Ascending aorta (tissue), 2 donors: Measurements from ENCODE around the gene COMMD7. TPM values are rescaled to one million over a fixed set of nuclear protein-coding genes. Genes with fewer than 3 reads are reported as not detected.
"Not testable (repeated sequence)": the region's sequence is repeated elsewhere in the genome, so short reads cannot be mapped to it uniquely, and the experiment has no call there.

Source experiments
- DNase-seq, 2 donors: peaks; one replicate each; pipeline ENCODE4 v3.0.0-alpha.2; 2019; ENCODE audit warnings: low spot score in 2 of 2
- H3K27ac ChIP-seq, 2 donors: fragments of 200-600 bp; sonication (generic); one replicate each; pipeline ENCODE4 v1.5.1; 2016 to 2017; ENCODE audit warnings: mild to moderate bottlenecking in 1 of 2
- H3K27me3 ChIP-seq: fragments of 200-600 bp; sonication (generic); one replicate; pipeline ENCODE4 v1.5.1; 2017
- H3K36me3 ChIP-seq, 2 donors: fragments of 200-600 bp; sonication (generic); one replicate each; pipeline ENCODE4 v1.5.1; 2016
- H3K4me1 ChIP-seq, 2 donors: fragments of 200-600 bp; sonication (generic); one replicate each; pipeline ENCODE4 v1.5.1; 2016 to 2017; ENCODE audit warnings: mild to moderate bottlenecking in 1 of 2
- H3K4me3 ChIP-seq, 2 donors: fragments of 200-600 bp; sonication (generic); one replicate each; pipeline ENCODE4 v1.5.1; 2016 to 2017; ENCODE audit warnings: mild to moderate bottlenecking in 1 of 2
- H3K9me3 ChIP-seq, 2 donors: fragments of 200-600 bp; sonication (generic); one replicate each; pipeline ENCODE4 v1.5.1; 2016
- intact Hi-C: fragments of 100-400 bp; cut with DNase I; formaldehyde crosslinking; loops from one replicate; pipeline ENCODE4 v1.15.1; 2023
- total RNA-seq: library from RNA; depleted of rRNA; stranded (reverse); fragments of >200 nt; gene quantifications from one replicate; pipeline ENCODE4 v1.1.0, GENCODE V29; 2016
- TF ChIP-seq, protein P1 (sequence below), 3 experiments: fragments of 200-600 bp in 2 of 3; fragments of 450-650 bp in 1 of 3; sonication (generic) in 2 of 3; IDR thresholded peaks; one replicate each; pipeline ENCODE4 v1.5.1; 2016 to 2019; ENCODE audit warnings: antibody characterized with exemption in 3 of 3, mild to moderate bottlenecking in 1 of 3, moderate library complexity in 1 of 3

The COMMD7 gene
- total RNA-seq, 1 donor from 2014 or later, result 90.3 TPM

DNA sequence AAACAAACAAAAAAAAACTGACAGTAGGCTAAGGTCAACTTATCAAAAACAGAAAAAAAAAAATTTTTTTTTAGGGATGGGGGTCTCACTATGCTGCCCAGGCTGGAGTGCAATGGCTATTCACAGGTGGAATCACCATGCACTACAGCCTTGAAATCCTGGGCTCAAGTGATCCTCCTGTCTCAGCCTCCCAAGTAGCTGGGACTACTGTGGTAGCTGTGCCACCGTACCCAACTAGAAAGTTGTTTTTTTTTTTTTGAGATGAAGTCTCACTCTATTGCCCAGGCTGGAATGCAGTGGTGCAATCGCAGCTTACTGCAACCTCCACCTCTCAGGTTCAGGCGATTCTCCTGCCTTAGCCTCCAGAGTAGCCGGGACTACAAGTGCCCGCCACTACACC is 2.1 kb downstream of the COMMD7 start:
- no peaks in the 10 kb centered on the region for H3K27me3 ChIP-seq
- no peak overlapping the region for H3K4me3 ChIP-seq
- H3K9me3 ChIP-seq, result no peaks in the 10 kb centered on the region
- no peak overlapping the region for H3K27ac ChIP-seq
- DNase-seq, result no peak
- intact Hi-C loops, result loop anchor here (5.0 kb wide), 1 partner anchor 76 kb away; the partner anchor contains the start of gene MAPRE1
- no peaks in the 10 kb centered on the region for H3K36me3 ChIP-seq
- peaks cover 0 to 18% of the 10 kb centered on the region in 2 donors for H3K4me1 ChIP-seq
- TF ChIP-seq, protein P1, sequence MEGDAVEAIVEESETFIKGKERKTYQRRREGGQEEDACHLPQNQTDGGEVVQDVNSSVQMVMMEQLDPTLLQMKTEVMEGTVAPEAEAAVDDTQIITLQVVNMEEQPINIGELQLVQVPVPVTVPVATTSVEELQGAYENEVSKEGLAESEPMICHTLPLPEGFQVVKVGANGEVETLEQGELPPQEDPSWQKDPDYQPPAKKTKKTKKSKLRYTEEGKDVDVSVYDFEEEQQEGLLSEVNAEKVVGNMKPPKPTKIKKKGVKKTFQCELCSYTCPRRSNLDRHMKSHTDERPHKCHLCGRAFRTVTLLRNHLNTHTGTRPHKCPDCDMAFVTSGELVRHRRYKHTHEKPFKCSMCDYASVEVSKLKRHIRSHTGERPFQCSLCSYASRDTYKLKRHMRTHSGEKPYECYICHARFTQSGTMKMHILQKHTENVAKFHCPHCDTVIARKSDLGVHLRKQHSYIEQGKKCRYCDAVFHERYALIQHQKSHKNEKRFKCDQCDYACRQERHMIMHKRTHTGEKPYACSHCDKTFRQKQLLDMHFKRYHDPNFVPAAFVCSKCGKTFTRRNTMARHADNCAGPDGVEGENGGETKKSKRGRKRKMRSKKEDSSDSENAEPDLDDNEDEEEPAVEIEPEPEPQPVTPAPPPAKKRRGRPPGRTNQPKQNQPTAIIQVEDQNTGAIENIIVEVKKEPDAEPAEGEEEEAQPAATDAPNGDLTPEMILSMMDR (IDR thresholded peaks at IDR 0.05), result no peak

DNA sequence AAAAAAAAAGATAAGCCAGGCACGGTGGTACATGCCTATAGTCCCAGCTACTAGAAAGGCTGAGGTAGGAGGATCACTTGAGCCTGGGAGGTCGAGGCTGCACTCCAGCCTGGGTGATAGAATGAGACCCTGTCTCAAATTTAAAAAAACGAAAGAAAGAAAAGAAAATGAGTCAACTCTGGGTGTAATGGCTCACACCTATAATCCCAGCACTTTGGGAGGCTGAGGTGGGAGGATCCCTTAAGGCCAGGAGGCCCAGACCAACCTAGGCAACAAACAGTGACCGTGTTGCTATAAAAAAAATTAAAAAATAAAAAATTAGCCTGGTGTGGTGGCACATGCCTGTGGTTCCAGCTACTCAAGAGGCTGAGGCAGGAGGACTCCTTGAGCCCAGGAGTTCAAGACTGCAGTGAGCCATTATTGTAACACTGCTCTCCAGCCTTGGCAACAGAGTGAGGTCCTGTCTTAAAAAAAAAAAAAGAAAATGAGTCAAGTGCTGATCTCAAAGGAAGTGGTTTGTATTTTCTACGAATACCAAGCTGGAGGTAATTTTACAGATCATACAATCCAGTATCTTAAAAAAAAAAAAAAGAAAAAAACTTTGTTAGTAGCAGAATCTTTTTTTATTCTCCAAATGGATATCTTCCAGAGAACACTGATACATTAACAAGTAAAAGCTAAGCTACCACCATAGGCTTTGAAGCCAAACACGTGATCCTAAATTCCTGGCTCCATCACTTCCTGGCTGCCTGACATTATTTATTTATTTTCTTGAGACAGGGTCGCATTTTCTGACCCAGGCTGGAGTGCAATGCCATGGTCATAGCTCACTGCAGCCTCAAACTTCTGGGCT is 5.7 kb downstream of the COMMD7 start:
- intact Hi-C loops, result no loop called here
- TF ChIP-seq, protein P1 (IDR thresholded peaks at IDR 0.05), result no peak
- Histone ChIP-seq H3K27ac (peak overlapping the region; percentile 27 to 42), H3K27me3 (no peaks in the 10 kb centered on the region), H3K4me3 (no peak overlapping the region), H3K4me1 (peaks cover 0 to 5% of the 10 kb centered on the region in 2 donors), H3K36me3 (no peaks in the 10 kb centered on the region), H3K9me3 (no peaks in the 10 kb centered on the region)
- no peak for DNase-seq

DNA sequence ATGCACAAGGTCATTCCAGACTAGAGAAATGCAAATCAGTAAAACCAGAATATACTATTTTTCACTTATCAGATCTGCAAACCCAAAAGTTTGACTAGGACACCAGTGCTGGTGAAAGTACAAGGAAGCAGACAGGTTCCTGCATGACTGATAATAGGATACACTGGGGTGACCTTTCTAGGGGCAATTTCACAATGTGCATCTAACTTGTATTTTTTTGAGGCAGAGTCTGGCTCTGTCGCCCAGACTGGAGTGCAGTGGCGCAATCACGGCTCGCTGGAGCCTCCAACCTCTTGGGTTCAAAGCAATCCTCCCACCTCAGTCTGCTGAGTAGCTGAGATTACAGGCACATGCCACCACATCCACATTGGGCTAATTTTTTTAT is 11.4 kb downstream of the COMMD7 start:
- DNase-seq, result no peak
- Histone ChIP-seq H3K9me3 (no peaks in the 10 kb centered on the region), H3K27ac (no peak overlapping the region), H3K4me1 (peaks cover 0 to 4% of the 10 kb centered on the region in 2 donors), H3K27me3 (no peaks in the 10 kb centered on the region), H3K4me3 (no peak overlapping the region), H3K36me3 (peaks cover 3 to 19% of the 10 kb centered on the region in 2 donors)
- intact Hi-C loops, result no loop called here
- TF ChIP-seq, protein P1 (IDR thresholded peaks at IDR 0.05), result no peak

DNA sequence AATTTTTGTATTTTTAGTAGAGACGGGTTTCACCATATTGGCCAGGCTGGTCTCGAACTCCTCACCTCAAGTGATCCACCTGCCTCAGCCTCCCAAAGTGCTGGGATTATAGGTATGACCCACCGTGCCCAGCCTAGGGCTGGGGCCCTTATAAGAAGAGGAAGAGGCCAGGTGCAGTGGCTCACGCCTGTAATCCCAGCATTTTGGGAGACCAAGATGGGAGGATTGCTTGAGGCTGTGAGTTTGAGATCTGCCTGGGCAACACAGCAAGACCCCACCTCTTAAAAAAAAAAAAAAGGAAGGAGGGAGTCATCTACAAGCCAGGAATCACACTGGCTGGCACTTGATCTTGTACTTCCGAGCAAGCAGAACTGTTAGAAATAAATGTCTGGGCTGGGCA is 13.9 kb downstream of the COMMD7 start:
- H3K27ac ChIP-seq, H3K4me1 ChIP-seq, DNase-seq, H3K27me3 ChIP-seq, intact Hi-C loops, H3K4me3 ChIP-seq, H3K9me3 ChIP-seq: not testable (repeated sequence)
- peaks cover 14 to 39% of the 10 kb centered on the region in 2 donors for H3K36me3 ChIP-seq

DNA sequence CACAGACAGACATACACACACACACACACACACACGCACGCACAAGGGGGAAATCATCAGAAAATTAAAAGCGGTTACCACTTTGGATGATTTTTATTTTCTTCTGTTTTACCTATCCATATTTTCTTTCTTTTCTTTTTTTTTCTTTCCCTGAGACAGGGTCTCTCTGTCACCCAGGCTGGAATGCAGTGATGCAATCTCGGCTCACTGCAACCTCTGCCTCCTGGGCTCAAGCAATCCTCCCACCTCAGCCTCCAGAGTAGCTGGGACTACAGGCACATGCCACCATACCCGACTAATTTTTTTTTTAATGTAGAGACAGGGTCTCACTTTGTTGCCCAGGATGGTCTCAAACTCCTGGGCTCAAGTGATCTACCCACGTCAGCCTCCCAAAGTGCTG is 14.8 kb downstream of the COMMD7 start:
- intact Hi-C loops, H3K27ac ChIP-seq, H3K4me3 ChIP-seq, H3K27me3 ChIP-seq, H3K9me3 ChIP-seq, H3K4me1 ChIP-seq, DNase-seq: not testable (repeated sequence)
- H3K36me3 ChIP-seq, result peaks cover 14 to 39% of the 10 kb centered on the region in 2 donors

DNA sequence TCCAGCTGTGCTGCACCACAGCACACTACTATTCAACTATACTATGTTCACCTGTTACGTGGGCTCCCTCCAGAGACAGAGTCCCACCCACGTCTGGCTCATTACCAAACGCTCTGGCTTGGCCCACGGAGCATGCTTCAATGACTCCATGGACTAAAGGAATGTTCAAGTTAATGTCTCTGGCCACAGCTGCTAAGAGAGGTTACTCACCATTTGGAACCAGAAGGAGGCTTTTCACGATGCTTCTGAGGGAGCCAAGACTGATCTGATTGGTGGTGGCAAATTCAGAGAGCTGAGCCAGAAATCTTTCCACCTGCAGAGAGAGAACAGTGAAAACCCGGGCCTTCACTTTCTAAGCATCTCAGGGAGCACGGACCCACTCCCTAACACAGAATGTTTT is 15.6 kb downstream of the COMMD7 start:
- DNase-seq, result no peak
- Histone ChIP-seq H3K27me3 (no peaks in the 10 kb centered on the region), H3K36me3 (peaks cover 14 to 39% of the 10 kb centered on the region in 2 donors), H3K27ac (no peak overlapping the region), H3K4me1 (peaks cover 0 to 4% of the 10 kb centered on the region in 2 donors), H3K4me3 (no peak overlapping the region), H3K9me3 (no peaks in the 10 kb centered on the region)
- intact Hi-C loops, result no loop called here
- TF ChIP-seq, protein P1 (IDR thresholded peaks at IDR 0.05), result no peak
